ENCODE data around the gene CES2.
A peak's percentile ranks its signal among the peaks of the same experiment; 100 is the strongest.

The CES2 gene

DNA sequence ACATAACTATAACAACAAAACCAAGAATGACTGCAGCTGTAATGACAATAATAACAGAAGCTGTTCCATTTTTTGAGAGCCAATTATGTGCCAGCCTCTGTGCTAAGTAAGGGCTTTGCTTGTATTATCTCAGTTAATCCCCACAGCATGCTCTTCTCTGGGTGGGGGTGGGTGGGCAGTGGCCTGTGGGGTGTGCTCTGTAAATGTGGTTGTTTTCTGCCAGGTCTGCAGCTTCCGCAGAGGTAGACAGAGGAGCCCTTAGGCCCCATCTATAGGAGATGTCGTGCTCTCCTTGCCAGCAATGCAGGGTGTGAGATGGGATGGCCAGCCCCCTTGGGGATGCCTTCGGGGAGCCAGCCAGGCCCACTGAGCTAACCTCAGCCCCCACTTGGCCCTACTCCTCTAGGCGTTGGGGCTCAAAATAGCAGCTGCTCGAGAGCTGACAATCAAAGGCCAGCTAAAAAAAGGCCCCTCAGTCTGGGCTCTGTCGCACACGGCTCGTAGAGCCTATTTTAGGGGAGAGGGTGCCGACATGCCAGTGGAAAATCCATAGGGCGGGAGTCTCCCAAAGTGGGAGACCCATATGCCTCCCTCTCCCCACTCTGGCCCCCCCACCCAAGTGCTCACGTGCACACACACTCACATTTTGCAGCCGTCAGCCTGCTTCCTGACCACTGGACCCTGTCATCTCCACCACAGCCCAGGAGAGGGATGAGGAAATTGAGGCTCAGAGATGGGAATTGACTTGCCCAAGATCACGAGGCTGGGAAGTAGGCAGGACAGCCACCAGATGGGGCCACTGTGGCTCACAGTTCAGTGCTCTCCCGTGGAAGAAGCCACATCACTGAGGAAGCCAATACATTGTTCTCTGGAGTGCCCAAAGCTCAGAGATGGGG, 32.4 kb upstream of the CES2 start:
- DNase-seq (ENCODE audit: low read depth, low spot score), result no peak

GRCh38 chr16:66903544-66904427, 31.5 kb upstream of the CES2 start:
- peak; percentile 18 for DNase-seq (ENCODE audit: low read depth, low spot score)

DNA sequence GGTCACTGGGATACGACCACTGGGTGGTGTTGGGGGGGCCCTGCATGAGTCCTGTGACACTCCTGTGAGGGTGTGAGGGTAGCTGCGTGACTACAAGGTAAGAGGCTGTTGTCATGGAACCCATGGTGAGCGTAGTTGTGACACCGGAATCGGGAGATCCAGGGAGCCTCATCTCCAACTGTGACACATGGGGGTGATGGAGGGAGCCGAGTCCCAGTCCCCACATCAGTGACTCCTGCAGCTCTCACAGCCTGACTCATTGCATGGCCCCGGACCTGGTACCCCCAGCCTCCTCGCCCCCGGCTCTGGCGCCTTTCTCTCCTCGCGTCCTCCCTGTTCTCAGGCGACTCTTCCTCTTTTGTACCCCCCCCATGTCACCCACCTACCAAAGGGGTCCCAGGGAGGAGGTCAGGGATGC, 30.9 kb upstream of the CES2 start:
- DNase-seq (ENCODE audit: low read depth, low spot score), result no peak

DNA sequence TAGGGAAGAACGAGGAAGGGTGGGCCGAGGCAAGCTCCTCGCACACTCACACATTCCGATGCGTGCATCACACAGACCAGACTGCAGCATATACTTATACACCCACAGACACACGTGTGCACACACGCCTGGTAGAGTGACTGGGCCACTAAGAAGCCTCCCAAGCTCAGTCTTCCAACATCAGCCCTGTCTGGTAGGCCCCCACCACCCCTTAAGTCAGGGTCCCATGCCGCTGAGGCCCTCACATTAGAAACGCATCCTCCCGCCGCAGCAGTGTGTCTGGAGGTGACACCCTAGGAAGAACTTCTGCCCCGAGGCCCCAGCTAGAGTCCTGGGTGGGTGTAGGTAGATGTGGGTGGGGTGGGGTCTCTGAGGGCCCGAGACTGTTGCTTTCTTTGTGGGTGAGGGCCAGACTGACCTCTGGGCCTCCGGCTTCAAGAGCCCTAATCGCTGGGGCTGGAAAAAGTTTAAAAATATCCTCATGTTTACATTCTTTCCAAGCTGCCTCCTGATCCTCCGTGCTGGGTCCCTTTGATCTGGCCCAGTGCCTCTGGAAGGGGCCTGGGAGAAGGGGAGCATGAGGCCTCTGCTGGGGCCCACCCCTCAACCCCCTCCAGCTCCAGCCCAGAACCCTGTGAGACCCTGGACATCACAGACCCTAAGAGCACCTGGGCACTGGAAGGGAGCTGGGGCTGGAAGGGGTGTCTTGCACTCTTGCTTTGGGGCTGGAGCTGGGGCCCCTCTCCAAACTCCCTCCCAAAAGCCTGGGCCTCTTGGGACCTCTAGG, 30.3 kb upstream of the CES2 start:
- no peak for DNase-seq (ENCODE audit: low read depth, low spot score)

DNA sequence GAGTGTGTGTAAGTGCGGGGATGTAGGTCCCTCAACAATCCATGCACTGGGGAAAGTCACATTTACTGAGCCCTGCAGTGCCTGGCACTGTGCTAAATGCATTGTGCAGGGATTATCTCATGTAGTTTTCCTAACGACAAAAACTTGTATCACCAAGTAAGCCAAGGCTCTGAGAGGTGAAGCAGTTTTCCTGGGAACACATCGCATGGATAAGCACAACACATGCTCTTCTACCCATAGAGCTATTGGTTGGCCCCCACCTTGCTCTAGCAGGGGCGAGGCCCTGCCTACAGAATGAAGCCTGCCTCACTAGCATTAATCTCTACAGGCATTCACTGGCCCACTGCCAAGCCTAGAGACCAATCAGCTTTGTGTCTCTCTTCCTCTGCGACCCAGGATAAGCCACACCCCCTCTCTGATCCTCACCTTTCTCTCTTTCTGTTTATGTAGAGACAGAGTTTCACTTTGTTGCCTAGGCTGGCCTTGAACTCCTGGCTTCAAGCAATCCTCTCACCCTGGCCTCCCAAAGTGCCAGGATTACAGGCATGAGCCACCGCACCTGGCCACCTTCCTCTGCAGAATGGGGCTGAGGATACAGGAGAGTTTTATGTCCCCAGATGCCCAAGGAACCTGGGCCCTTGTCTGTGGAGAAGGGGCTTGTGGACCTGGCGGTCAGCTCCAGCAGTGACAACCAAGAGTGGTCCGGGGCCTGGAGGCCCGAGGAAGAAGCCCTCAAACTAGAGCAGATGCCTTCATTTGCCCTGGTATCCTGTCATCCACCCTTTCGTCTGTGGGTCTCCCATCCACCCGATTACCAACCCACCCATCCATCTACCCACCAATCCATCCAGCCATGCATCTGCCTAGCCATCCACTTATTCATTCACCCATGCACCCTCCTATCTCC, 29.4 kb upstream of the CES2 start:
- DNase-seq (ENCODE audit: low read depth, low spot score), result peak; percentile 47

- DNase-seq (ENCODE audit: low read depth, low spot score), result no peak
Measured at GRCh38 chr16:66906916-66907836, 28.1 kb upstream of the CES2 start.

GRCh38 chr16:66908116-66908515, 27.2 kb upstream of the CES2 start:
- DNase-seq (ENCODE audit: low read depth, low spot score), result no peak

DNA sequence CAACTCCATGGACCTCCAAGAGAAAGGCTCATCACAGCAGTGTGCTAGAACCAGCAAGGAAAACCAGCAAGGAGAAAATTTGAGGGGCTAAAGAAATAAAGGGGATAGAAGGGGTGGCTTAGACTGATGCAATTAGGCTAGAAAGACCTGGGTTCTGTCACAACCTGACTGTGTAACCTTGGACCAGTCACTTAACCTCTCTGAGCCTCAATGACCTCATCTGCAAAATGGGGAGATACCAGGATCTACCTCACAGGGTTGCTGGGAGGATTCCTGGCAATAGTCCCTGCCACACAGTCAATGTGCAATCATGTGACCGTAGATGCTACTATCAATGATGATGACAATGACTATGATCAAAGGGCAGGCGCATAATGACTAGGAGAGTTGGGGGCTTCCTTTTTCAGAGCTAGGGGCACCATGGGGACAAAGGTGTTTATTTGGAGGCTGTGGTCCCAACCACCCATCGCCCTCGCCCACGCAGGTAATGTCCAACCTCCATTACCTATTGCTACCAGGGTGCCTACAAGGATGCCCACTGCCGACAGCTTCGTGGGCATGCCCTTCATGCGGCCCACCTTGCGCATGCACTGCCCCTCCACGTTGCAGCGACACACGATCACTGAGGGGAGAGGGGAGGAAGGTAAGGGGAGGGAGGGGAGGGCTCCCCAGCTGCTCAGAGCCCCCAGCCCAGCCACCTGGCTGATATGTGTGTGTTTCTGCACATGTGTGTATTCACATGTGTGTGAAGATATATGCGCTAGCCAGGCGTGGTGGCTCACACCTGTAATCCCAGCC, 26.4 kb upstream of the CES2 start:
- DNase-seq (ENCODE audit: low read depth, low spot score), result no peak

DNA sequence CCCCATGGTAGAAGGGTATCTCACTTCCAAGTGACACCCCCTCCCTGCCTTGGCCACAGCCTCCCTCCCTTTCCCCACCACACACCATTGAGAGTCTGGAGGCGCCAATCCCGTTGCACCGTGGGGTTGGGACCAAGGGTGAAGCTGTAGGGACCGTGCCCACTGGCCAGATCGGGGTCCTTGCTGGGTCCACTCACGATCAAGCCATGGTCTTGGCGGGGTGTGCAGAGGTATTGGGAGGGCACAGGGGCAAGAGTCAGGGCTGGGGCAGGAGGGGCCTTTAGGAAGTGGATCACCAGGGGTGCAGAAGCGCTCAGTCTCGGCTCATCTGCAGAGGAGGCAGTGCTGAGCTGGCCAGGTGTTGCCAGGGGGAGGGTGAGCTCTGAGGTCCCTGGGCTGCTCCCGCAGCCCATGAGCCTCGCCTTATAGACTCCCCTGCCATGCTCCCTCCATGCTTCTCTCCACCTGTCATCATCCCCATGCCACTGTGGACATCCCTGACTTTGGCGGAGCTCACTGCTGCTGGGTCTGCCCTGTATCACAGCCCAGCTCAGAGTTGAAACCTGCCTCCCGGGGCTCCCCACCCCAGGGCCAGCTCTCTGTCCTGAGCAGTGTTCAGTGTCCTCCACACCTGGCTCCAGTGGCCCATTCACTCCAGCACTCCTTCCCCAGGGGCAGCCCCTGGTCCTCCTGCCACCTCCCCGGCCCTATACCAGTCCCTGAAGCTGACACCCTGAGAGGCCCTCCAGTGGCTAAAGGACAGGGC, 25.0 kb upstream of the CES2 start:
- DNase-seq (ENCODE audit: low read depth, low spot score), result no peak

DNA sequence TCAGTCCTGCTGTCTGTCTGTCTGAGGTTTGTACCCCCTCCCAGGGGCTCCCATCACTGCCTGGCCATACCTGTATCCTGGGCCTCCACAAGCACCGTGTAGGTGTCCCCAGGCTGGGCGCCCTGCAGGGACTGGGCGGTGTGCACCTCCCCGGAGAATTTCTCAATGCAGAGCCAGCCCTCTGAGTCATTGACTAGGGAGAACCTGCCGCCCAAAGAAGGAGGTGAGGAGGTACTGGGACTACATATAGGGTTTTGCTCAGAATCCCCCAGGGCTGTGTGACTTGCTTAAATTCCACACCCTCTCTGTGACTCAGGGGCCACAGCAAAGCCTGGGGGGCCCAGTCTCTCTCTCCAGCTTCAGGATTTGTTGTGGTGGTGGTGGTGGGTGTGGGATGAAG, 24.2 kb upstream of the CES2 start:
- DNase-seq (ENCODE audit: low read depth, low spot score), result no peak

DNA sequence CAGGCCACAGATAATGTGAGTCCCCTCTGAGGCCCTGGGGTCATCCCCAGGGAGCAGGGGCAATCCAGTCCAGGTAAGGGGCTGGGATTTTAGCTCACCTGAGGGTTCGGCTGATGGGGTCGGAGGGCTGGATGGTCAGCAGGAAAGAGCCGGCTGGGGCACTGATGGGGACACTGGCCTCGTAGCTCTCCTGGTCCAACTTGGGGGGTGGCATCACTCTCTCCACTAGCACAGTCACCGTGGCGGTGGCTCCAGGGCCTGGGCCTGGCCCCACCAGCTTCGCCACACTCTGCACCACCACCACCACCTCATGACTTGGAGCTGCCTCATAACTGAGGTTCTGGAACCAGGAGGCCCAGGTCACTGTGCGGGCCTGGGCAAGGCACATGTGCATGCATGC, 23.5 kb upstream of the CES2 start:
- DNase-seq (ENCODE audit: low read depth, low spot score), result no peak

DNA sequence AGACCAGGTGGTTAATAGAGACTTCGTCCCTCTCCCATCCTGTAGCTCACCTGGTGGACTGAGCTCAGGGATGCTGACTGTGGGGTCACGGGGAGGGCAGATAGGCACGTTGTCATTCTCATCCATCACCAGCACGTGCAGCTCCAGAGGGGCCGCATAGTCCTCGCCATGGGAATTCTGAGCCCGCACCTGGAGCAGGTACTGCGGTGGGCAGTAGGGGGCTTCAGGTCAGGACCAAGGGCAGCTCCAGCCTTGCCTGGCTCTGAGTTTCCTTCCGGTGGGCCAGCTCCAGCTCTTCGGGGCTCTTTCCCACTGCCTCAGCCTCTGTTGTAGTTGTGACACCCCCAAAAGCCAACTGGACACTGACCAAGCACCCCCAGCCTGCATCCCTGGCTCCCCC, 22.2 kb upstream of the CES2 start:
- DNase-seq (ENCODE audit: low read depth, low spot score), result no peak

GRCh38 chr16:66913711-66914110, 21.6 kb upstream of the CES2 start:
- no peak for DNase-seq (ENCODE audit: low read depth, low spot score)

- no peak for DNase-seq (ENCODE audit: low read depth, low spot score)
Measured at GRCh38 chr16:66914541-66914940, 20.8 kb upstream of the CES2 start.

- DNase-seq (ENCODE audit: low read depth, low spot score), result no peak
Measured at GRCh38 chr16:66915041-66915440, 20.3 kb upstream of the CES2 start.

DNA sequence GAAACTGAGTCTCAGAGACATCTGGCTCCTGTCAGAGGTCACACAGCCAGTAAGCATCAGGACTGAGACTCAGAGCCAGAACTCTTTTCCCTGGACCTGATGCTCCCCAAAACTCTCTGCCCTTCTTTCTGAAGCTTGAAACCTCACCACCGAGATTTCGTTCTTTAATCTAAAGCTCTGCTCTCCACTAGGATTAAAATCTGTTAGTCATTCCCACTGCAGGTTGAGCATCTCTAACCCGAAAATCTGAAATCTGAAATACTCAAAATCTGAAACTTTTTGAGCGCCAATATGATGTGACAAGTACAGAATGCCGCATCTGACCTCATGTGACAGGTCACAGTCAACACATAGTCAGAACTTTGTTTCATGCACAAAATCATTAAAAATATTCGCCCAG, 18.8 kb upstream of the CES2 start:
- DNase-seq (ENCODE audit: low read depth, low spot score), result no peak

GRCh38 chr16:66917741-66918140, 17.6 kb upstream of the CES2 start:
- no peak for DNase-seq (ENCODE audit: low read depth, low spot score)

DNA sequence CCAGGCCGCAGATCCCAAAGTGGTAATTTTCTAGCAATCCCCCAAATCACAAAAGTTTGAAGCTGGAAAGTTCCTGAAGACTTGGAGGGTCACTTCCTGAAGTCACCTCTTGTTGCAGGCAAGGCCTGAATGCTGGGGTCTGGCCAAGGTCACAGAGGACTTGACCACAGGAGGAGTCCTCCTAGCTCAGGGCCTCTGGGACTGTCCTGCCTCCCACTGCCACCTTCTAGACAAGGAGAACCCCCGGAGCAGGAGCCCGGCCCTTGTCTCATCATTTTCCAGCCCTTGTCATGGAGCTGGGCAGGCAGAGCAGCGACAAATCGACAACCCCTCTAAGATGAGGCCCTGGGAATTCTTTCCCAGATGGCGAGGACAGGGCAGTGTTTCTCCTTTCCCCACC, 17.0 kb upstream of the CES2 start:
- no peak for DNase-seq (ENCODE audit: low read depth, low spot score)

Measured in astrocyte of the hippocampus (primary cell).